ENCODE measurements around the gene LRP2.
A peak's percentile ranks its signal among the peaks of the same experiment; 100 is the strongest.

The LRP2 gene

DNA sequence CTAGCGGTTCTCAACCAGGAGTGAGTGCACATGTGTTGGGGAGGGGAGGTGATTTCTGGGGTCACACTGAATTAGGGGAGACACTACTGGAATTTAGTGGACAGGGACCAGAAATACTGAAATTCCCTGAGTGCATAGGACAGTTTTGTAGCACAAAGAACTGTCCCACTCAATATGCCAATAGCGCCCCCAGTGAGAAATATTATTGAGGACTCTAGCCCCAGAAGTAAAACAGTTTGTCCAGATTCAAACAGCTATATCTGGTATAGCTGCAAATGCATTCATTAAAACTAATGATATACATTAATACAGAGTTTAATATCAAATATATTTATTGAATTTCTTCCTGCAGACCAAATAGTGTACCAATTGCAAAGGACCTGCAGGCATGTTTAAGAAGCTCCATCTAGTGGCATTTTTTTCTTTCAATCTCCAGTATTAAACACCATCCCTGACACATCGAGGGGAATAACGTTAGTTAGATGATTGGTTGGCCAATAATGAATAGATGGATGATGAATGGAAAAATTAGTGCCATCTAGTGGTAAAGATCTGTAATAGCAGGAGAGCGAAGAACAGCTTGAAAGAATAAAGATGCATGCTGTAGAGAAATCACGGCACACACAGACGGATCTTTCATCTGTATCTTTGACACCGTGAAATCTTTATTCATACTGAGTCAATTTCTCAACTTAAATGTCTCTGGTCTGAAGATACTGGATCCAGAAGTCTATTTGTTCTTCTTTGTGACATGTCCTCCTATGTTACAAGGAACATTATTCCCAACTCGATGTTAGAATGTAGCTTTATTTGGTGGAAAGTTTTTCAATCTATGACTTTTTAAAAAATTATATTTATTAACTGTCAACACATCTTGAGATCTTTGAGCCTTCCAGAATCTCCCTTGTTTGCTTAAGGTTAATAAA is 230.5 kb downstream of the LRP2 start:
- Histone ChIP-seq H3K4me1 (no peaks in the 10 kb centered on the region), H3K4me2 (ENCODE audit: low read length) (no peak overlapping the region), H3K9ac (no peak overlapping the region), H3K9me3 (ENCODE audit: control insufficient read depth, low read length) (no peaks in the 10 kb centered on the region), H3K79me2 (no peaks in the 10 kb centered on the region), H3K27me3 (ENCODE audit: control insufficient read depth, insufficient read depth, low read length) (no peaks in the 10 kb centered on the region), H3K36me3 (ENCODE audit: control insufficient read depth, insufficient read depth, low read length) (no peaks in the 10 kb centered on the region), H3K27ac (no peak overlapping the region), H3K4me3 (ENCODE audit: low read depth, low read length) (no peak overlapping the region), H2AFZ (no peak overlapping the region)
- TF ChIP-seq, protein P1, sequence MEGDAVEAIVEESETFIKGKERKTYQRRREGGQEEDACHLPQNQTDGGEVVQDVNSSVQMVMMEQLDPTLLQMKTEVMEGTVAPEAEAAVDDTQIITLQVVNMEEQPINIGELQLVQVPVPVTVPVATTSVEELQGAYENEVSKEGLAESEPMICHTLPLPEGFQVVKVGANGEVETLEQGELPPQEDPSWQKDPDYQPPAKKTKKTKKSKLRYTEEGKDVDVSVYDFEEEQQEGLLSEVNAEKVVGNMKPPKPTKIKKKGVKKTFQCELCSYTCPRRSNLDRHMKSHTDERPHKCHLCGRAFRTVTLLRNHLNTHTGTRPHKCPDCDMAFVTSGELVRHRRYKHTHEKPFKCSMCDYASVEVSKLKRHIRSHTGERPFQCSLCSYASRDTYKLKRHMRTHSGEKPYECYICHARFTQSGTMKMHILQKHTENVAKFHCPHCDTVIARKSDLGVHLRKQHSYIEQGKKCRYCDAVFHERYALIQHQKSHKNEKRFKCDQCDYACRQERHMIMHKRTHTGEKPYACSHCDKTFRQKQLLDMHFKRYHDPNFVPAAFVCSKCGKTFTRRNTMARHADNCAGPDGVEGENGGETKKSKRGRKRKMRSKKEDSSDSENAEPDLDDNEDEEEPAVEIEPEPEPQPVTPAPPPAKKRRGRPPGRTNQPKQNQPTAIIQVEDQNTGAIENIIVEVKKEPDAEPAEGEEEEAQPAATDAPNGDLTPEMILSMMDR (IDR thresholded peaks at IDR 0.05), result peak; percentile 76

DNA sequence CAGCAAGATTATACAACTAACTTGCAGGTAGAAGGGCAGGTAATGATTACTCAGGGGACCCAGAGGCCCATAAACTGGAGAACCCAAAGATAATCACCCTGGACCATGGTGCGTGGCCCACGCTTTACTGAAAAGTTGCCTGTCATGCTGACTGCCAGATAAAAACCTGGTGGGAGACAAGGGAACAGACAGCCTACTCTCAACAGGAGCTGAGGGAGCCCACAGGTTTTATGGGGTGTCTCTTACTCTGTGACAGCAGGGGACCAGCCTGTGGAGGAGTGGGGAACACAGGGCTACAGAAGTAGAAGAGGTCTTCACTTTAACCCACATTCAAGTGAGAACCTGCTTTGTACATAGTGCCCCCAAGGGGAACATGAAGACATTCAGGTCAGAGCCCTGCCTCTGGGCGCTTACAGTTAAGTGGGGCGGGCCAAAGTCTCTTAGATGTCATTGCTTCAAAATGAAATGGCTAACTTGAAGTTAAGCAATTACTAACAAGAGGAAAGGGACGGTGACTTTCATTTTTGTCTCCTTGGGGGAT is 232.6 kb downstream of the LRP2 start:
- no peaks in the 10 kb centered on the region for H3K36me3 ChIP-seq (ENCODE audit: control insufficient read depth, insufficient read depth, low read length)
- TF ChIP-seq, protein P1 (IDR thresholded peaks at IDR 0.05), result no peak
- no peaks in the 10 kb centered on the region for H3K27me3 ChIP-seq (ENCODE audit: control insufficient read depth, insufficient read depth, low read length)
- H3K4me1 ChIP-seq, result no peaks in the 10 kb centered on the region
- no peak overlapping the region for H3K27ac ChIP-seq
- H3K79me2 ChIP-seq, result no peaks in the 10 kb centered on the region
- no peak overlapping the region for H3K4me2 ChIP-seq (ENCODE audit: low read length)
- H3K9me3 ChIP-seq (ENCODE audit: control insufficient read depth, low read length), result no peaks in the 10 kb centered on the region
- H3K4me3 ChIP-seq (ENCODE audit: low read depth, low read length), result no peak overlapping the region
- no peak overlapping the region for H2AFZ ChIP-seq
- H3K9ac ChIP-seq, result no peak overlapping the region

DNA sequence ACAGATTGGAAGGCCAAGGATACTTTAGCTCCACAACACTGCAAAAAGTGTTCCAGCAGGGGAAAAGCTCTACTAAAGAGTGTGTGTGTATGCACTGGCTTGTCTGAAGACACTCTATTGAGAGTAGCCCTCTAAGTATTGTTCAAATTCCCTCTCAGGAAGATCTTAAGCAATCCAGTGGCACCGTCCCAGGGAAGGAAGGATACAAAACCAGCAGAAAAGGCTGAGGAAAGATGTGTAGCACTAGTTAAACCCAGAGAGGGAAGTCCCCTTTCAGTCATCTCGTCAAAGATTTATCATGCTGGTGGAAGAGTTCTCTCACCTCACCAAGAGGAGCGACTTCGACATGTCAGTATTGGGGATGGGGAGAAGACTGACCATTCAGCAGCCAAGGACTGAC is 242.5 kb downstream of the LRP2 start:
- H3K27ac ChIP-seq, result no peak overlapping the region
- no peaks in the 10 kb centered on the region for H3K36me3 ChIP-seq (ENCODE audit: control insufficient read depth, insufficient read depth, low read length)
- no peaks in the 10 kb centered on the region for H3K4me1 ChIP-seq
- H3K4me3 ChIP-seq (ENCODE audit: low read depth, low read length), result no peak overlapping the region
- no peaks in the 10 kb centered on the region for H3K9me3 ChIP-seq (ENCODE audit: control insufficient read depth, low read length)
- no peak overlapping the region for H3K9ac ChIP-seq
- H3K79me2 ChIP-seq, result no peaks in the 10 kb centered on the region
- no peaks in the 10 kb centered on the region for H3K27me3 ChIP-seq (ENCODE audit: control insufficient read depth, insufficient read depth, low read length)
- H2AFZ ChIP-seq, result no peak overlapping the region
- TF ChIP-seq, protein P1 (IDR thresholded peaks at IDR 0.05), result no peak
- H3K4me2 ChIP-seq (ENCODE audit: low read length), result no peak overlapping the region

DNA sequence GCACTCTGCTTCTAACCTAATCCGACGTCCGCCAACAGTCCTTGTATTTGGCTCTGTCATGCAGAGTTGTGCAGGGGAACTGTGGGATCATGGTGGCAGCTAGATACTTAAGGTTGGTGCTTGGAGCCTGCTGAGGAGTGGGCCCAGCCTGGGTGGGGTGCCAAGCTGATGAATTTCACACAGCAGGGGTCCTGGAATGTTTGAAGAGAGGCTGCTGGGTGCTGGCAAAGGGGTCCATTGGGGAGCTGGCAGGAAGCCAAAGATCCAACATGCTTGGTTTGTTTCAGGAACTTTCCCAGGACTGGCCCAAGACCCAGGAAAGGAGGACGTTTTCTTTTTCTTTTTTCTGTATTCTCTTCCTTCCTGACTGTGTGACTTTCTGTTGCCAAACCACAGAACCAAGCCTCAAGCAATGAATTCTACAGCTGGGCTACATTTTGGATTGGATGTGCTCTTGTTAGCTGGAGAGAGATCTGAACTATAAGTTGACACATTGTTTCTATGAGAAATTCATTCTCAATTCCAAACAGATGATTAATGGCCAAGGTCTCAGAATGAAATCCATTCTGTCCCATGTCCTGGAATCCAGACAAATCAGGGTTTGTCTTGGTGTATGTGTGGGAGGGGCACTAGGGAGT is 243.1 kb downstream of the LRP2 start:
- Histone ChIP-seq H3K9ac (no peak overlapping the region), H3K4me3 (ENCODE audit: low read depth, low read length) (no peak overlapping the region), H2AFZ (no peak overlapping the region), H3K9me3 (ENCODE audit: control insufficient read depth, low read length) (no peaks in the 10 kb centered on the region), H3K36me3 (ENCODE audit: control insufficient read depth, insufficient read depth, low read length) (no peaks in the 10 kb centered on the region), H3K27ac (no peak overlapping the region), H3K79me2 (no peaks in the 10 kb centered on the region), H3K4me1 (no peaks in the 10 kb centered on the region), H3K27me3 (ENCODE audit: control insufficient read depth, insufficient read depth, low read length) (no peaks in the 10 kb centered on the region), H3K4me2 (ENCODE audit: low read length) (no peak overlapping the region)
- TF ChIP-seq, protein P1 (IDR thresholded peaks at IDR 0.05), result no peak
